ENCODE results near the gene LRMDA.

Gene LRMDA

GRCh38 chr10:76302481-76302880 lies 871.1 kb downstream of the LRMDA start:
- no peak for DNase-seq

DNA sequence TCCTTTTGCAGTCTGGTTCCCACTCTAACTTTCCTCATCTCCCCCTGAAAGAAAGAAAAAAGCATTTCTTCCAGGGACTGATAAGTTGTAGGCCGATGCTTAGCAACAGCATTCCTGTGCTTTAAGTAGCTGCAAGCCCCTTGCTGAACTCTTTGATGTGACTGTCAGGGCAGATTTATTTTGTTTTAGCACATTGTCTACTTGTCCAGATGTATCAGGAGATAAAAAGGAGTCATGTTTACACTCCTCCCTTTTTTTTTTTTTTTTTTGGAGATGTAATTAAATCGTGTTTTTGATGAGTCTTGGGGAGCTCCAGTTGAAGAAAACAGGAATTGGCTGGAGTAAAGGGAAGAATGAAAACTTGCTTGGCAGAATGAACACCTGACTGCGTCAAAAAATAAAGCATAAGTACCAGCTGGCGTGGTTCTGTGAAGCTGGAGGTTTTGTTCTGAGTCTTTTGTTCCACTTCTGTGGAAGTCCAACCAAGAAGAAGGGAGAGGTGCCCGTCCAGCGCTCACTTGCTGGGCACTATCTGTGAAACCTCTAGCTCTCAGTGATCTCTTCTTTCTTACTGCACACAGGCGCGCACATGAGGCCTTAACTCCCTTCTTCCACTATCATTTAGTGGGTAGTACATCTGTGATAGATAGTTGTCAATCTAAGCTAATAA lies 871.7 kb downstream of the LRMDA start:
- peak; percentile 9 for DNase-seq

DNA sequence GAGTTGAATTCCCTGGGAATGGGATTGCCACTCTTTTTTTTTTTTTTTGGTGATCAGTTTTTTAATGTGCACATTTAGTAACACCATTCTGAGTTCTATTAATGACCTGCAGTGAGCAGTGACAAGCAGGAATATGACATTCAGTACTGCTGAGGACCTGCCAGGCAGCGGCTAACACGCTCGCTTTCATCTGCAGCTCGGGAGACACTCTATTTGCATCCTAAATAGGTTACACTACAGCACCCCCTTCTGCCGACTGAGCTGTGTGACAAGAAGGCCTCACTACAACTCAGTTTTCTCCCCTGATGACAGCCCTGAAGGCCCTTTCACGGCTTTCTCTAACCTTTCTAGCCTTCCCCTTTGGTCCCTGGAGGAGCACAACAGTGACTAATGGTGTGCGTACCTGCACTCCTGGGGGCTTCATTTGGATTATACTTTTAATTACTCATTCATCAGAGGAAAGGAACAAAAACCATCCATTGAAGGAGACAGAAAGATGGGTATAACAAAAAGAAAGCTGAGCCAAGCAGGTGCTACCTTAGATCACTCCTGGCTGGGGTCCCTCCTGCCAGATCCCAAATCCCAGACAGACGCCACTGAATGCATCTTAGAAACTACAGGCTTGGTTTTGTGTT lies 872.4 kb downstream of the LRMDA start:
- DNase-seq, result peak; percentile 87

GRCh38 chr10:76305930-76306615 lies 874.6 kb downstream of the LRMDA start:
- no peak for DNase-seq

- no peak for DNase-seq
Measured at GRCh38 chr10:76306856-76307255, 875.4 kb downstream of the LRMDA start.

- DNase-seq, result peak; percentile 72
Measured at GRCh38 chr10:76309070-76309469, 877.6 kb downstream of the LRMDA start.

DNA sequence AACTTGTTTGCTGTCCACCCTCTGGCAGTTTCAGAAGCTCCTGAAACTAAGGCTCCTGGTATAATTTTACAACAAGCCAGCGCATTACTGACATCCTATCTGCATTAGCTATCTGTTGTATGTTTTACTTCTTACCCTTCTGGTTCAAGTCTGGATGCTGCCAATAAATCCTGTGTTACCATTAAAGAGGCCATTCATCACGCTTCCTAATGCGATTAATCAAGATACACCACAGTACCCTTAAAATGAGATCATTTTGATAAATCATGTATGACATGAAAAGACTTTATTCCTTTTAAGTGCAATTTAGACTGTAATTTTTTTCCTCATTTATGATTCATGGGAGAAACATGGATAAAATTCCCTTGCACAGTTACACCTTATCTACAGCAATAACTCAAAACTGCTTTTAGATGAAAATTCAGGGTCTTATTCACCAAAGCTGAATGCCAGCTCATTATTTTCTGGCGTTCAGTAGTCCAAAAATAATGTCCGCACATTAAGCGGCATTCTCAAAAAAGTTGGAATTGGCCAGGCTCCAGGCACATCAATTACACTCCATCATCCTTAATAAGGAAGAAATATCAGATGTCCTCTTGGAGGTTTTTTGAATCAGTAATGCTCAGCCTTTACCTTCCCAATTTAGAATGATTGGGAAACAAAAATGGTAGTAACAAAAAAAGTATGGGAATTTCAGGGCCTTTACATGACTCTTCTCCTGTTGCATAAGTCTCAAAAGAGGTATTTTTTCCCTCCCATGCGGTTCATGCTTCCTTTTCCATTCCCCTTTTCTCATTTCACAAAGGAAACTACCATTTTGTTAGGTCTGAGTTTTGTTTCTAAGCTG lies 878.5 kb downstream of the LRMDA start:
- DNase-seq, result no peak

GRCh38 chr10:76310588-76311080 lies 879.2 kb downstream of the LRMDA start:
- DNase-seq, result peak; percentile 10

GRCh38 chr10:76311752-76312636 lies 880.6 kb downstream of the LRMDA start:
- peak; percentile 64 for DNase-seq

- DNase-seq, result no peak
Measured at GRCh38 chr10:76315240-76315639, 883.8 kb downstream of the LRMDA start.

- no peak for DNase-seq
Measured at GRCh38 chr10:76316234-76316633, 884.8 kb downstream of the LRMDA start.

DNA sequence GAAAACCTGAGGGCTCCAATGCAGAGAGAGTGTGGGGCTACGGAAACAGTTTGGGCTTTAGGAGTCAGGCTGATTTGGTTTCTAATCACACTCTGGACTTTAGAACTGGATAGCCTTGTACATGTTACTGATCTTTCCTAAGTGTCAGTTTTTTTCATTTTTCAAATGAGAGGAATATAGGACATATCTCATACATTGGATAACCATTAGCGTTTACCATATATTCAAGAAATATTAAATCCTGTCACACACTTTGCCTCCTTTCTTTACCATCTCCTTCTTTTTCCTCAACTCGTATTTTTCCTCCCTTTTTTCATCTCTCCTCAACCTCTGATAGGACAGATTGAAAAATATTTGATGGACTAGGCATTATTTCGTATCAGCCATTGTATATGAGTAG lies 885.7 kb downstream of the LRMDA start:
- no peak for DNase-seq

- DNase-seq, result peak; percentile 88
Measured at GRCh38 chr10:76318211-76318610, 886.8 kb downstream of the LRMDA start.

DNA sequence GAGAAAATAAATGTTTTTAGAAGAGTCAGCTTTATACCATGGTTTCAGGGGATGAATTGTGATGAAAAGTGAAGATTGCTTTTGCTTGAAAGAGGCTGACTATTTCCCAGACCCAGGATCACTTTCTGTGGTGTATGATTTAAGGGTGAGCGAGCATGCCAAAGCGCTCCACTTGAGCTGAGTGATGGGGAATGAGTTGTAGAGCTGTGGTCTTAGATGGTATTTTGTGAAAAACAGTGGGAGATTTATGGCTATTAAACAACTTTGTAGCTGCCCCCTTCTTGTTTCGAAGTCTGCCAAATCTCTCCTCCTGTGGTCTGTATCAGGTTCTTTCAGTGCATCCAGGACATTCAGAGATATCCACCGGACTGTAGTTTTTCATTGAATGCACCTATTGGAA lies 888.2 kb downstream of the LRMDA start:
- no peak for DNase-seq

- peak; percentile 93 for DNase-seq
Measured at GRCh38 chr10:76324283-76324682, 892.9 kb downstream of the LRMDA start.

GRCh38 chr10:76327441-76327840 lies 896.0 kb downstream of the LRMDA start:
- no peak for DNase-seq

GRCh38 chr10:76328348-76328747 lies 896.9 kb downstream of the LRMDA start:
- DNase-seq, result no peak

DNA sequence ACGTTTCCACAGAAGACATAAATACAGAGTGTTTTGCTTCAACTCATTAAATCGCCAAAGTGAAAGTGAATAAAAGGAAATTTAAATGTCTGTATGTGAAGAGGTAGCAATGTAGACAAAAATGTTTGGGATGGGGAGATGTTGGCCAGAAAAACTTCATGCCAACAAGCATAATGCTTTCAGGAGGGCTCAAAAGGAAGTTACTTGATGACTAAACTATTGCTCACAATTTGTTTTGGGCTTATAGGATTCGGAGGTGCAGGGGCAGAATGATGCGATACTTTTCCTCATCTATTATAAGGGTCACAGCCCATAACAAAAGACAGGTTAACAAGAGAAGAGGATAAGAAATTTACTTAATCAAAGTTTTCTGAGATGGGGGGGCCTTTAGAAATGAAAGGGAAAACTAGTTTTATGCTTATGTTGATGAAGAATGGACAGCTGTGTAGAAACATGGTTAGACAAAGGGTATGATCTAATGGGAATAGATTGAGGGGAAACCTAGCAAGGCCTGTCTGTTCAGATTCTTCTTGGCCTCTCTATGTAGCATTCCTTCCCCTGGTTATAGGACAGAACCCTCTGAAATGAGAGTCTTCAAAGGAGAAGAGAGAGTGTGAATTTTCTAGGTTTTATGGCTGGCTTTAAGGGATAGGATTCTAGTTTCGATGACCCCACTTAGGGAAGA lies 898.6 kb downstream of the LRMDA start:
- no peak for DNase-seq

DNA sequence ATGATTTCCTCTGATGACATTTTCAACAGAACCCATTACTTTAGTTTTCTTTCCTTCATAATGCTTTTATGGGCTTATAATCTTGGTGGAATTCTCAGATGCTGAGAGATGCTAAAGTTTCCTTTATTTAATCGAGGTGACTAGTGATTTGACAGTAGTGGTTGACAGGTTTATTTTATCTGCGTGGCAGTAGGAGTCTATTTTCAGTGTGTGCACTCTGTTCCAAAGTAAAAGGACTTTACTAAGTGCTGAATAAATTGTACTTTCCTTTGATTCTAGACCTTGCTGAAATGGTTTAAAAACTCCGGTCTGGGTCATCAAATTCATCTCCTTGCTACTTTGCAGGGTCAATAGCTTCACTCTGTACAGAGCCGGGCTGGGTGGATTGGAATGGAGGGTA lies 900.3 kb downstream of the LRMDA start:
- DNase-seq, result no peak

- DNase-seq, result peak; percentile 67
Measured at GRCh38 chr10:76333326-76333725, 901.9 kb downstream of the LRMDA start.

- DNase-seq, result no peak
Measured at GRCh38 chr10:76333796-76334195, 902.4 kb downstream of the LRMDA start.
